Astrocyte of the cerebellum (primary cell): ENCODE measurements around the gene SYTL1.

Source experiments
- DNase-seq: peaks from one replicate; pipeline ENCODE4 v3.0.0-alpha.2; 2011; ENCODE audit warnings: low read depth
- H3K4me3 ChIP-seq: 2 replicates; pipeline ENCODE4 v1.5.1; 2011; ENCODE audit warnings: mild to moderate bottlenecking, low read depth, low read length, moderate library complexity
- CTCF ChIP-seq: IDR thresholded peaks from 2 replicates; pipeline ENCODE4 v1.5.1; 2012; ENCODE audit warnings: low read length, low read depth, moderate library complexity, mild to moderate bottlenecking; ENCODE audit errors: missing control alignments
- in situ Hi-C: cut with HindIII; loops from 2 replicates; pipeline ENCODE4 v1.10.0; 2017; ENCODE audit warnings: low sequenced_read_pairs

The SYTL1 gene

GRCh38 chr1:27341525-27342252, at the start of gene SYTL1:
TSS of gene SYTL1 (plus strand) at chr1:27342022. CDS start at chr1:27345335, 3,313 bp downstream.
- in situ Hi-C loops: no loop called here
- DNase-seq: peak; percentile 24
- TF ChIP-seq CTCF: no peak
- no peak within 1 kb of the TSS for H3K4me3 ChIP-seq

GRCh38 chr1:27292106-27292505, 49.7 kb upstream of the SYTL1 start:
- no peak for TF ChIP-seq CTCF
- no peak overlapping the region for H3K4me3 ChIP-seq
- in situ Hi-C loops: loop anchor here (5.0 to 25.0 kb wide), 2 partner anchors 105 to 230 kb away; no protein-coding TSS in a partner anchor
- no peak for DNase-seq

- no peak overlapping the region for H3K4me3 ChIP-seq
- TF ChIP-seq CTCF: no peak
- in situ Hi-C loops: loop anchor here (5.0 to 25.0 kb wide), 2 partner anchors 103 to 232 kb away; no protein-coding TSS in a partner anchor
- no peak for DNase-seq
Observed at GRCh38 chr1:27293915-27294314, 47.9 kb upstream of the SYTL1 start.

GRCh38 chr1:27296773-27297291, 45.0 kb upstream of the SYTL1 start:
- DNase-seq: peak; percentile 31
- peak; percentile 69 for TF ChIP-seq CTCF
- H3K4me3 ChIP-seq: no peak overlapping the region
- in situ Hi-C loops: loop anchor here (25.0 kb wide), 1 partner anchor 235 kb away; no protein-coding TSS in a partner anchor

GRCh38 chr1:27297903-27298302, 43.9 kb upstream of the SYTL1 start:
- TF ChIP-seq CTCF: no peak
- no peak overlapping the region for H3K4me3 ChIP-seq
- no peak for DNase-seq
- in situ Hi-C loops: loop anchor here (25.0 kb wide), 1 partner anchor 236 kb away; no protein-coding TSS in a partner anchor

- in situ Hi-C loops: loop anchor here (25.0 kb wide), 1 partner anchor 237 kb away; no protein-coding TSS in a partner anchor
- H3K4me3 ChIP-seq: no peak overlapping the region
- no peak for TF ChIP-seq CTCF
- DNase-seq: no peak
Observed at GRCh38 chr1:27298632-27299384, 43.0 kb upstream of the SYTL1 start.
